HG03442 (cell line): ENCODE results near the gene DNAJA3.

Experiments
- ATAC-seq: cut with Tn5 transposase; IDR thresholded peaks from one replicate; pipeline ENCODE4 v1.9.1; 2021; ENCODE audit warnings: mild to moderate bottlenecking, moderate library complexity; ENCODE audit not compliant: unreplicated experiment

The DNAJA3 gene

GRCh38 chr16:4468972-4469371 is 43.3 kb downstream of the DNAJA3 start:
- no peak for ATAC-seq

GRCh38 chr16:4471869-4472268 is 46.2 kb downstream of the DNAJA3 start:
- no peak for ATAC-seq

GRCh38 chr16:4472880-4473279 is 47.2 kb downstream of the DNAJA3 start:
- ATAC-seq: no peak

GRCh38 chr16:4474192-4474961 is 48.7 kb downstream of the DNAJA3 start, which contains the start of gene NMRAL1:
Gene NMRAL1, minus strand, starts transcription at chr16:4474625. Its CDS starts 493 bp downstream, at chr16:4474132.
- no peak for ATAC-seq

- ATAC-seq: peak; percentile 82
Observed at GRCh38 chr16:4475880-4476788, 50.5 kb downstream of the DNAJA3 start, which contains the start of gene HMOX2. Gene HMOX2, plus strand, starts transcription at chr16:4476398. Its CDS starts 29,127 bp downstream, at chr16:4505525.

- ATAC-seq: no peak
Observed at GRCh38 chr16:4477966-4478365, 52.3 kb downstream of the DNAJA3 start.

GRCh38 chr16:4481526-4481925 is 55.9 kb downstream of the DNAJA3 start:
- ATAC-seq: no peak

GRCh38 chr16:4481963-4482362 is 56.3 kb downstream of the DNAJA3 start:
- ATAC-seq: no peak

- ATAC-seq: no peak
Observed at GRCh38 chr16:4486126-4486893, 60.6 kb downstream of the DNAJA3 start.

- ATAC-seq: no peak
Observed at GRCh38 chr16:4487955-4488498, 62.4 kb downstream of the DNAJA3 start.

GRCh38 chr16:4488499-4488967 is 62.9 kb downstream of the DNAJA3 start:
- ATAC-seq: no peak

GRCh38 chr16:4489030-4489429 is 63.4 kb downstream of the DNAJA3 start:
- no peak for ATAC-seq

GRCh38 chr16:4491898-4492297 is 66.2 kb downstream of the DNAJA3 start:
- no peak for ATAC-seq

- ATAC-seq: no peak
Observed at GRCh38 chr16:4494746-4495490, 69.2 kb downstream of the DNAJA3 start.

- ATAC-seq: no peak
Observed at GRCh38 chr16:4495766-4496165, 70.1 kb downstream of the DNAJA3 start.

GRCh38 chr16:4496305-4496704 is 70.6 kb downstream of the DNAJA3 start:
- no peak for ATAC-seq

GRCh38 chr16:4498546-4499195 is 73.0 kb downstream of the DNAJA3 start:
- no peak for ATAC-seq

- no peak for ATAC-seq
Observed at GRCh38 chr16:4499196-4499555, 73.5 kb downstream of the DNAJA3 start.

GRCh38 chr16:4500272-4500671 is 74.6 kb downstream of the DNAJA3 start:
- no peak for ATAC-seq
